GM10847 (cell line): Measurements from ENCODE around the gene IGF1.

Experiments used
- POLR2A ChIP-seq: IDR thresholded peaks from 2 replicates; pipeline ENCODE4 v1.6.1; 2011; ENCODE audit not compliant: insufficient read length; ENCODE audit errors: extremely low read depth

IGF1 gene

DNA sequence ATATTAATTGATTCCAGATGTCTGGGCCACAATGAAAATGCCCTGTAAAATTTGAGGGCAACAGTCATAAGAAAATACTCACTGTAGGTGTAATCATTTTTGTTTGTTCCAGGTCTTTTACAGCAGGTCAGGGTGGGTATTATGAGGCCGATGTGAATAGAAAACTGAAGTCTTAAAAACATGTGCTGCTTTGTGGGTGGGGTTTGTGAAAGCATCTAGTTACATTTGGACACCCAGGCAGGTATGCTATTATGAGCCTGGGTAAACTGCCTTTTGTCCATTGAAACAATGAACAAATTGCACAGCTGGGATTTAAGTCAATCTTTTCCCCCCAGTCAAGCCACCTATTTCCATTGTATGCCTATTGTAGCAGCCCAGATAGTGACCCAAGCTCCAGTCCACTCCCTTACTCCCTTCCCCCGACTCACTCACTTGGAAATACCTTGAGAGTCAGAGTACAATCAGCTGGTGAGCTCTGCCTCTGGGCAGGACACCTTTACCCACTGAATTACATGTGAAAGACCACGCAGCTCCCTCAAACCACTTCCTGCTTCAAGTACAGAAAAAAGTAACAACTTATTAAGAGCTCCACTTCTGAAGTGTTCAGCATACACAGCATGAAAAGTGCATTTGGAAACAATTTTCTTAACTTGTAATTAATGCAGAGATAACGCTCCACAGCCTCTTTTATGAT is 1.8 kb downstream of the IGF1 start:
- TF ChIP-seq POLR2A, result no peak

DNA sequence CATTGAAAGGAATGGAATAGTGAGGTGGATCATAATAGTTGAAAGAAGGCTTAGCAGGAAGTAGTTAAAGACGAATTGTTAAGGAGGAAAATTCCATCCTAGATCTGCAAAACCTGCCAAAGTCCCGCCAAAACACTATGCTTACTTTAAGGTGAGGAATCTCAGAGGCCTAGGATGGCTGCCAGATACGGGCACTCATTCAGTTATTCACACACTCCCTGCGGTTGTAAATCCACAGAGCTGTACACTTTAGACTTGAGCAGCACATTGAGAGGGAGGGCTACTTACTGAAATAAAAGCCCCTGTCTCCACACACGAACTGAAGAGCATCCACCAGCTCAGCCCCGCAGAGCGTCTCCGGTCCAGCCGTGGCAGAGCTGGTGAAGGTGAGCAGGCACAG is 5.0 kb downstream of the IGF1 start:
- TF ChIP-seq POLR2A, result no peak

DNA sequence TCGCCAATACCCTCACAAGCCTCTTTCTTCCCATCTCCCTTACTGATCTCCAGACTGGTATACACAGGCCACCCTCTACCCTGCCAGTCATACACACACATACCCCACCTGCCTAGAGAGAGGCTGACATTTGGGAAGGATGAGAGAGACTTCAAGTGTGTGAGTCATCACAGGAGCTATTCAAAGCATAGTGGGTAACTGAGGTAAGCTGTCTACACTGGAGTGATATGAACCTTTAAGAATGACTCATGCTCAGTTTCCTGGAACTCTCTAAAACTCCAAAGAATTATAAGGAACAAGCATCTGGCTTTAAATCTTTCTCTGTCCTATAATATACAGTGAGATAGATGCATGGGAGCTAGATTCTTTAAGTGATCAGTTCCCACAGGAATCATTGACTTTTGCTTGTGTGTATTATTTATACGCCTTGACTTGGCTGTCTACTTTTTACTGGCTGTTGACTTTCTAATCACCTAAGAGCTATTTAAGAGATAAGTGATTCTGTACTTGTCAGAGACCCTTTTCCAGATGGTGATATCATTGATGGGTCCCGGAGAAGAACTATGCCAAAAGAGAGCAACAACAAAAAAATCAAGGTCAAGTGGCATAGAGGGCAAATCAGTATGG is 5.8 kb downstream of the IGF1 start:
- TF ChIP-seq POLR2A, result no peak

- no peak for TF ChIP-seq POLR2A
These were observed 7.9 kb downstream of the IGF1 start for GRCh38 chr12:102472496-102472895.

GRCh38 chr12:102471556-102471955 is 8.8 kb downstream of the IGF1 start:
- no peak for TF ChIP-seq POLR2A

GRCh38 chr12:102470945-102471344 is 9.4 kb downstream of the IGF1 start:
- TF ChIP-seq POLR2A, result no peak

- TF ChIP-seq POLR2A, result no peak
These were observed 12.0 kb downstream of the IGF1 start for GRCh38 chr12:102468261-102468915.

DNA sequence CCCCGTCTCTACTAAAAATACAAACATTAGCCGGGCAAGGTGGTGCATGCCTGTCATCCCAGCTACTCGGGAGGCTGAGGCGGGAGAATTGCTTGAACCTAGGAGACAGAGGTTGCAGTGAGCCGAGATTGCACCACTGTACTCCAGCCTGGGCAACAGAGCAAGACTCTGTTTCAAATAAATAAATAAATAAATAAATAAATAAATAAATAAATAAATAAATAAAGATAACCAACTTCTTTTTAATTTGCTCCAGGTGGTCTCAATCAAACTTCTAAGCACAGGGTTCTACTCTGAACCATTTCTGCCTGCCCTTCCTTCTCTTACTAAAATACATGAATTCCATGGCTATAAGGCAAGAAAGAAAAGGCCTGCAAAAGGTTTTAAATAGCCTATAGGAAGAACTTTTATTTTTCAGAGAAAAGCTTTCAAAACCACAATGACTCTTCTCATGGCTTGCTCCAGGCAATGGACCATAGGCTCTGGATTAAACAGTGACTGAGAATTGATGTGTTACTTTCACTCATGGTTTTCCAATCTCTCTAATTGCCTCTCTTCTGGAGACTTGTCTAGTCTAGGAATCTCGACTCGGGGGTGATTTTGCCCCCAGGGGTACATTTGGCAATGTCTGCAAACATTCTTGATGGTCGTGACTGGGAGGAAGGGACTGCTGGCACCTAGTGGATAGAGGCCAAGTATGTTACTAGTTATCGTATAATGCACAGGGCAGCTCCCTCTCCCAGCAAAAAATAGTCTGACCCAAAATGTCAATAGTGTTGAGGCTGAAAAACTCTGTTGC is 14.4 kb downstream of the IGF1 start:
- TF ChIP-seq POLR2A, result no peak

DNA sequence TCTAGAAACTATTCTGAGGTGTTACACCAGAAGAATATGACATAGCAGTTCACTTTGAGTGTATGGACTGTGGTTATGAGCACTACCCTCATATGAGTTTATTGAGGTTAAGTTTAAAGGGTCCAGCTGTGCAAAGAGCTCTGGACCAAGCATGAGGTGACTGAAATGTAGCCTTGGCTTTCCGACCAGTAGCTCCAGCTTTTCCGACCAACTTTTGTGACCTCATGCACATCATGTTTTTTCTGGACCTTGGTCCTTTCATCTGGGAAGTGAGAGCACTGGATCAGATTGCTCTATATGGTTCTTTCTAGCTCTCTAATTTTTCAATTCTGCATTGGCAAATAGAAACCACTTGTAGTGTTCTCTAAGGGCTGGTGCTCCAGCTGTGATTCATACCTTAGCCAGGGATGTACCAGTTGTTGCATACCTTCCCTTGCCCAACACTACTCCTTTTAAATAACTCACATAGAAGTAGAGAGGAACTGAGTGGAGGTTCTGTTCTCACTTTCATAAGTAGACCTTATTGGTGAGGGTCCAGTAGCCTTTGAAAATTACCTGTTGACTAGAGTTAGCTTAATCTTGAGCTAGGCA is 16.6 kb downstream of the IGF1 start:
- TF ChIP-seq POLR2A, result no peak

DNA sequence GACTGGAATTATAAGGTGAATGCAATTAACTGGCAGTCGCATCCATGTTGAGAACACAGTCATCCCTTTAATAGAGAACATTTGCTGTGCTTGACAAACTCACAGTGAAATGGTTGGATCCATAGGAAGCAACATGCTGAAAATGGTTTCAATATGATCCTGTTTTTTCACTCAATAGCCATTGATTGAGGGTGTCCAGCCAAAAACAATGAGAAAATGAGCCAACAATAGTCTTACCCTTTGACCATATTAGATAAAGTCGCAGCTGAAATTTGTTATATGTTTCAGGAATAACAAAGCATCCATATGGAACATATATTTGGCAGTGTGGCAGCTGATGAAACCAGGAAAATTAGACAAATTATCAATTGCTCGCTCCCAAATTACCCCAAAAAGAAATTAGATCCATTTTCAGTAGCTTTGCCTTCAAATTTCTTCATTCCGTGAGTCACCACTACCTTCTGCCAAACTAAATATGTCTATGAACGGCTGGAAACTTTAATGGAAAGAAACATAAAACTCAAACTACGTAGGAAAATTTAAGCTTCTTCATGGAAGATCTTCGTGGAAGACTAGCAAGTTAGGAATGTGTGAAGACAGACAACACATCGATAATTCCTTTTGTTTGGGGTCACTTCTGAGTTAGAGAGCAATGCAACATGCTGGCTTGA is 17.4 kb downstream of the IGF1 start:
- no peak for TF ChIP-seq POLR2A

DNA sequence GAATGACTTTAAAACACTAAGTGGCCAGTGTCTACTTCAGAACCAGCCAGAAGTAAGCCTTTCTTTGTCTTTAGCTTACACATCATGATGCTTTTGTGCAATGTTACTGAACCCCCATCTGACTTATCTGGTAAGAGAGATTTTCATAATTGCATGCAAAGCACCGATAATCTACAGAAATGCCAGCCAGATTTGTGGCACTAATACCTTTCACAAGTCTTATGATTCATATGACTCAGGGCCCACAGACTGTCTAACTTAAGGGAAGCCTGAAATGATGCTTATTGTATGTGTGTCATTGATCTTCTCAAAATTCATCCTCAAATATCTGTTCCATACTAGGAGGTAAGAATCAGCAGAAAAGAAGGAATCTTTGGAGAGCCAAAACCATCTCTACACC is 18.0 kb downstream of the IGF1 start:
- no peak for TF ChIP-seq POLR2A

DNA sequence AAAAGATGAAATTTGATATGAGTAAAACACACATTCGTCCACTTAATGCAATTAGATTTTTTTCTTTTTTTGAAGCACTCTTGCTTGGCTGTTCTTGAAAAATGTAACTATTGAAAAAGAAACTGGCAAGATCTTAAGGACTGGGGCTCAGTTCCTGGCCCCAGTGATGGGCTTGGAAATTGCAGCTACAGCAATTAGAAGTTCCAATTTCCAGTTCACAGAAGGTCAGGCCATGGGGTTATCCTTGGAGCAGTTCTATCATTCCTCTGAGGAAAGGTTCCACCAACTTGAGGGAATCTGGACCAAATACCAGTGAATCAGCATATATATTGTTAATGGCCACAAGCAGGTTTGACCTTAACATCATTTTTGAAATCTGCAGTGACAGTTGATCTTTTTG is 18.9 kb downstream of the IGF1 start:
- no peak for TF ChIP-seq POLR2A

GRCh38 chr12:102459314-102459713 is 21.0 kb downstream of the IGF1 start:
- no peak for TF ChIP-seq POLR2A

- TF ChIP-seq POLR2A, result no peak
These were observed 25.3 kb downstream of the IGF1 start for GRCh38 chr12:102454808-102455760.
